PC-9 (cell line): Measurements from ENCODE around the gene ARMH4.

Experiments
- CTCF ChIP-seq: fragments of 200-600 bp; sonication (generic); conservative IDR thresholded peaks from 2 replicates; pipeline ENCODE4 v1.6.1; 2017; ENCODE audit warnings: mixed run types, antibody characterized with exemption, mild to moderate bottlenecking, moderate library complexity
- EZH2 ChIP-seq: fragments of 200-600 bp; sonication (generic); IDR thresholded peaks from 2 replicates; pipeline ENCODE4 v1.8.0; 2017; ENCODE audit warnings: antibody characterized with exemption, low read depth

GRCh38 chr14:57960946-57961785 is 190.8 kb downstream of the ARMH4 start:
- TF ChIP-seq CTCF (no peak), EZH2 (no peak)
